ENCODE results near the gene GPHN.
"Not testable (repeated sequence)": the region's sequence is repeated elsewhere in the genome, so short reads cannot be mapped to it uniquely, and the experiment has no call there.

Gene GPHN

GRCh38 chr14:67059596-67059995, 551.6 kb downstream of the GPHN start:
- Histone ChIP-seq H3K4me3 (ENCODE audit: low read depth in 1 of 2, low read length in 1 of 2) (no peak overlapping the region), H3K27me3 (no peaks in the 10 kb centered on the region), H3K27ac (no peak overlapping the region), H3K4me1 (ENCODE audit: control insufficient read depth in 1 of 2, insufficient read depth in 1 of 2, low read depth in 1 of 2, low read length in 1 of 2) (no peaks in the 10 kb centered on the region), H3K36me3 (no peaks in the 10 kb centered on the region), H3K9me3 (peaks cover 3% of the 10 kb centered on the region)
- TF ChIP-seq CTCF (IDR thresholded peaks at IDR 0.05), result no peak

- no peak overlapping the region for H3K27ac ChIP-seq
- no peaks in the 10 kb centered on the region for H3K36me3 ChIP-seq
- TF ChIP-seq CTCF (IDR thresholded peaks at IDR 0.05), result no peak
Observed at GRCh38 chr14:67060546-67060945, 552.6 kb downstream of the GPHN start.

GRCh38 chr14:67067070-67067814, 559.3 kb downstream of the GPHN start:
- not testable (repeated sequence) for H3K9me3 ChIP-seq; H3K27me3 ChIP-seq; H3K4me1 ChIP-seq (ENCODE audit: control insufficient read depth in 1 of 2, insufficient read depth in 1 of 2, low read depth in 1 of 2, low read length in 1 of 2); H3K4me3 ChIP-seq (ENCODE audit: low read depth in 1 of 2, low read length in 1 of 2); H3K27ac ChIP-seq; H3K36me3 ChIP-seq

More at GRCh38 chr14:67060546-67060945, 552.6 kb downstream of the GPHN start:
- no peaks in the 10 kb centered on the region for H3K27me3 ChIP-seq
- no peak overlapping the region for H3K4me3 ChIP-seq (ENCODE audit: low read depth in 1 of 2, low read length in 1 of 2)
- H3K4me1 ChIP-seq (ENCODE audit: control insufficient read depth in 1 of 2, insufficient read depth in 1 of 2, low read depth in 1 of 2, low read length in 1 of 2), result no peaks in the 10 kb centered on the region
- peaks cover 3% of the 10 kb centered on the region for H3K9me3 ChIP-seq

- Histone ChIP-seq H3K9me3 (no peaks in the 10 kb centered on the region), H3K27me3 (no peaks in the 10 kb centered on the region)
- TF ChIP-seq CTCF (IDR thresholded peaks at IDR 0.05), result no peak
Observed at GRCh38 chr14:67068251-67068650, 560.3 kb downstream of the GPHN start.

GRCh38 chr14:67071506-67071905, 563.6 kb downstream of the GPHN start:
- no peak for TF ChIP-seq CTCF (IDR thresholded peaks at IDR 0.05)
- H3K27me3 ChIP-seq, result no peaks in the 10 kb centered on the region
- no peaks in the 10 kb centered on the region for H3K36me3 ChIP-seq
- H3K9me3 ChIP-seq, result no peaks in the 10 kb centered on the region
- H3K27ac ChIP-seq, result no peak overlapping the region
- no peak overlapping the region for H3K4me3 ChIP-seq (ENCODE audit: low read depth in 1 of 2, low read length in 1 of 2)
- H3K4me1 ChIP-seq (ENCODE audit: control insufficient read depth in 1 of 2, insufficient read depth in 1 of 2, low read depth in 1 of 2, low read length in 1 of 2), result no peaks in the 10 kb centered on the region

More at GRCh38 chr14:67068251-67068650, 560.3 kb downstream of the GPHN start:
- H3K4me1 ChIP-seq (ENCODE audit: control insufficient read depth in 1 of 2, insufficient read depth in 1 of 2, low read depth in 1 of 2, low read length in 1 of 2), result no peaks in the 10 kb centered on the region
- H3K27ac ChIP-seq, result no peak overlapping the region
- H3K36me3 ChIP-seq, result no peaks in the 10 kb centered on the region
- no peak overlapping the region for H3K4me3 ChIP-seq (ENCODE audit: low read depth in 1 of 2, low read length in 1 of 2)

DNA sequence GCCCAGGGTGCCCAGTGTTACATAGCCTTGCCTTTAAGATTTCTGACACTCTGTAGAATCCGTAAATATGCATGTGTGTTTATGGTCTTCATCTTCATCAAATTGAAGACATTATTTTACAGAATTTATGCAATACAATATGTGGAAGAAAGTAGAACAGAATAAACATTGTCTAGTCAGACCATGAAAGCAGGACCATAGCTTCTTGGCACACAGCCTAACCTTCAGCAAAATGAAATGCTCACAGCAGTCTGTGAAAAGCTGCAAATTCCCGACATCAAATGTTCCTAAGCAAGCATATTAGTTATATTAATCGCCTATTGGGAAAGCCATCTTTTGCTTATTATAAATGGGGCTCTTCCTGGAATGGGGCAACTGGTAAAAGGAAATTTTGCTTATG, 570.0 kb downstream of the GPHN start:
- no peak for TF ChIP-seq CTCF (IDR thresholded peaks at IDR 0.05)
- Histone ChIP-seq H3K4me1 (ENCODE audit: control insufficient read depth in 1 of 2, insufficient read depth in 1 of 2, low read depth in 1 of 2, low read length in 1 of 2) (no peaks in the 10 kb centered on the region), H3K27me3 (no peaks in the 10 kb centered on the region), H3K4me3 (ENCODE audit: low read depth in 1 of 2, low read length in 1 of 2) (no peak overlapping the region), H3K27ac (no peak overlapping the region), H3K36me3 (no peaks in the 10 kb centered on the region), H3K9me3 (no peaks in the 10 kb centered on the region)
